Tibial nerve (tissue), 4 donors: ENCODE results near the gene ASIC4. TPM values are rescaled to one million over a fixed set of nuclear protein-coding genes. Genes with fewer than 3 reads are reported as not detected.

ENCODE experiments used
- DNase-seq, 2 donors: peaks; one replicate each; pipeline ENCODE4 v3.0.0-alpha.2; 2019; ENCODE audit warnings: low spot score in 2 of 2
- H3K27ac ChIP-seq, 4 donors: fragments of 200-600 bp; sonication (generic) in 3 of 4; one replicate each; pipeline ENCODE4 v1.5.1; 2017 to 2019; ENCODE audit warnings: mild to moderate bottlenecking in 1 of 4
- H3K27me3 ChIP-seq, 2 donors: fragments of 200-600 bp; sonication (generic) in 1 of 2; one replicate each; pipeline versions ENCODE4 v1.5.1 to v1.6.0; 2017 to 2019
- H3K36me3 ChIP-seq, 3 donors: fragments of 200-600 bp; sonication (generic); one replicate each; pipeline ENCODE4 v1.5.1; 2018 to 2019
- H3K4me1 ChIP-seq, 4 donors: fragments of 200-600 bp; sonication (generic) in 3 of 4; one replicate each; pipeline ENCODE4 v1.5.1; 2017 to 2019
- H3K4me3 ChIP-seq, 4 donors: fragments of 200-600 bp; sonication (generic) in 3 of 4; one replicate each; pipeline ENCODE4 v1.5.1; 2017 to 2019; ENCODE audit warnings: mild to moderate bottlenecking in 1 of 4, moderate library complexity in 1 of 4
- H3K9me3 ChIP-seq, 4 donors: fragments of 200-600 bp; sonication (generic) in 3 of 4; one replicate each; pipeline ENCODE4 v1.5.1; 2017 to 2019
- EP300 ChIP-seq, 2 donors: sonication (generic); formaldehyde crosslinking; IDR thresholded peaks; one replicate each; pipeline ENCODE4 v1.6.1; 2017; ENCODE audit warnings: antibody characterized with exemption in 2 of 2, mild to moderate bottlenecking in 1 of 2
- POLR2A ChIP-seq, 2 donors: fragments of 450-650 bp; IDR thresholded peaks; one replicate each; pipeline ENCODE4 v1.6.1; 2017; ENCODE audit warnings: antibody characterized with exemption in 2 of 2, mild to moderate bottlenecking in 2 of 2, moderate library complexity in 2 of 2
- WGBS, 2 donors: methylation state at CpG; one replicate each; pipeline ENCODE4 v1.1.5; 2018; 5-methylcytosine and 5-hydroxymethylcytosine counted together
- total RNA-seq, 4 donors: library from RNA; depleted of rRNA; stranded (reverse); fragments of >200 nt; gene quantifications; one replicate each; pipeline ENCODE4 v1.1.0, GENCODE V29; 2016
- TF ChIP-seq, protein P1 (sequence below), 5 experiments: fragments of 200-600 bp in 3 of 5; fragments of 450-650 bp in 2 of 5; sonication (generic) in 3 of 5; IDR thresholded peaks; one replicate each; pipeline ENCODE4 v1.5.1; 2016 to 2019; ENCODE audit warnings: antibody characterized with exemption in 5 of 5, mild to moderate bottlenecking in 3 of 5, moderate library complexity in 2 of 5

Gene ASIC4
- total RNA-seq, 4 donors from 2014 or later = 0.42 to 3.0 TPM; not detected in 2

- Histone ChIP-seq H3K4me1 (peaks cover 0 to 56% (median 12%) of the 10 kb centered on the region in 4 donors), H3K27ac (peak overlapping the region in 2 of 4 donors; percentile 2 to 39), H3K9me3 (no peaks in the 10 kb centered on the region), H3K4me3 (peak overlapping the region; percentile 2 to 41 (median 9)), H3K36me3 (peaks cover 0 to 29% (median 0%) of the 10 kb centered on the region in 3 donors), H3K27me3 (peaks cover 0 to 66% of the 10 kb centered on the region in 2 donors)
- WGBS, 2 donors = 2 to 4% methylated on average over 26 of the region's 26 CpGs
- TF ChIP-seq, protein P1, sequence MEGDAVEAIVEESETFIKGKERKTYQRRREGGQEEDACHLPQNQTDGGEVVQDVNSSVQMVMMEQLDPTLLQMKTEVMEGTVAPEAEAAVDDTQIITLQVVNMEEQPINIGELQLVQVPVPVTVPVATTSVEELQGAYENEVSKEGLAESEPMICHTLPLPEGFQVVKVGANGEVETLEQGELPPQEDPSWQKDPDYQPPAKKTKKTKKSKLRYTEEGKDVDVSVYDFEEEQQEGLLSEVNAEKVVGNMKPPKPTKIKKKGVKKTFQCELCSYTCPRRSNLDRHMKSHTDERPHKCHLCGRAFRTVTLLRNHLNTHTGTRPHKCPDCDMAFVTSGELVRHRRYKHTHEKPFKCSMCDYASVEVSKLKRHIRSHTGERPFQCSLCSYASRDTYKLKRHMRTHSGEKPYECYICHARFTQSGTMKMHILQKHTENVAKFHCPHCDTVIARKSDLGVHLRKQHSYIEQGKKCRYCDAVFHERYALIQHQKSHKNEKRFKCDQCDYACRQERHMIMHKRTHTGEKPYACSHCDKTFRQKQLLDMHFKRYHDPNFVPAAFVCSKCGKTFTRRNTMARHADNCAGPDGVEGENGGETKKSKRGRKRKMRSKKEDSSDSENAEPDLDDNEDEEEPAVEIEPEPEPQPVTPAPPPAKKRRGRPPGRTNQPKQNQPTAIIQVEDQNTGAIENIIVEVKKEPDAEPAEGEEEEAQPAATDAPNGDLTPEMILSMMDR (IDR thresholded peaks at IDR 0.05) = peak; percentile 63 to 70 (median 66)
- TF ChIP-seq POLR2A (IDR thresholded peaks at IDR 0.05) = no peak
- peak in 1 of 2 donors; percentile 37 for DNase-seq
Measured at GRCh38 chr2:219509780-219510511, 4.3 kb upstream of the ASIC4 start.

DNA sequence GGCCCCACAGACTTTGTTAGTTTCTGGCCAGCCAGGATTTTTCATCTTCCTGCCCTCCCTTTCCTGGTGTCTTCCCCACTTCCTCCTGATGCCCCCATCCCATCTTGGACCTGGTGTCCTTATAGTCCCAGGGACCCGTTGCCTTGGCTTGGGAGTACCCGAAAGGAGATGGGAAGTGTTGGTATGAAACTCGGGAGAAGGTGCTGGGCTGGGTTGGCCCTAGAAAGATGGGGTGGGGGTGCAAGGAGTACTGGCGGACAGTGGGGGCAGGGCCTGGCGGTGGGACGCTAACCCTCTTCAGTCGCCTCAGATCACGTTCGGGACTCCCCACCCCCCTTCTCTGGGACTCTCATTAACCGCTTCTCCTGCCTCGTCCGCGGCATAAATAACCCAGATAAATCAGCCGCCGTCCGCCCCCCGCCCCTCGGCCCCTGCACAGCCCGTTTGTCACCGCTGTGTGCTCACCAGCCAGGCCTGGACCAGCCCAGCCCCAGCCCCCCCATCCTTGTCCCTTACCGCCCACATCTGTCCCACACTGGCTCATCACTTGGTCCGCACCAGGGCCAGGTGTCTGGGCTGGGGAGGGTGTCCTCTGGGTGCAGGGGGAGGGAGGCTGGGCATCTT is 3.7 kb upstream of the ASIC4 start:
- 36 to 43% methylated on average over 22 of the region's 22 CpGs for WGBS, 2 donors
- DNase-seq = no peak
- H3K27ac ChIP-seq = peak overlapping the region in 2 of 4 donors; percentile 2 to 39
- no peak overlapping the region for H3K4me3 ChIP-seq
- H3K36me3 ChIP-seq = peaks cover 0 to 22% (median 0%) of the 10 kb centered on the region in 3 donors
- no peak for TF ChIP-seq EP300 (IDR thresholded peaks at IDR 0.05)
- TF ChIP-seq POLR2A (IDR thresholded peaks at IDR 0.05) = no peak
- TF ChIP-seq, protein P1 (IDR thresholded peaks at IDR 0.05) = no peak
- H3K4me1 ChIP-seq = peaks cover 0 to 56% (median 12%) of the 10 kb centered on the region in 4 donors
- no peaks in the 10 kb centered on the region for H3K9me3 ChIP-seq
- H3K27me3 ChIP-seq = peaks cover 0 to 71% of the 10 kb centered on the region in 2 donors

DNA sequence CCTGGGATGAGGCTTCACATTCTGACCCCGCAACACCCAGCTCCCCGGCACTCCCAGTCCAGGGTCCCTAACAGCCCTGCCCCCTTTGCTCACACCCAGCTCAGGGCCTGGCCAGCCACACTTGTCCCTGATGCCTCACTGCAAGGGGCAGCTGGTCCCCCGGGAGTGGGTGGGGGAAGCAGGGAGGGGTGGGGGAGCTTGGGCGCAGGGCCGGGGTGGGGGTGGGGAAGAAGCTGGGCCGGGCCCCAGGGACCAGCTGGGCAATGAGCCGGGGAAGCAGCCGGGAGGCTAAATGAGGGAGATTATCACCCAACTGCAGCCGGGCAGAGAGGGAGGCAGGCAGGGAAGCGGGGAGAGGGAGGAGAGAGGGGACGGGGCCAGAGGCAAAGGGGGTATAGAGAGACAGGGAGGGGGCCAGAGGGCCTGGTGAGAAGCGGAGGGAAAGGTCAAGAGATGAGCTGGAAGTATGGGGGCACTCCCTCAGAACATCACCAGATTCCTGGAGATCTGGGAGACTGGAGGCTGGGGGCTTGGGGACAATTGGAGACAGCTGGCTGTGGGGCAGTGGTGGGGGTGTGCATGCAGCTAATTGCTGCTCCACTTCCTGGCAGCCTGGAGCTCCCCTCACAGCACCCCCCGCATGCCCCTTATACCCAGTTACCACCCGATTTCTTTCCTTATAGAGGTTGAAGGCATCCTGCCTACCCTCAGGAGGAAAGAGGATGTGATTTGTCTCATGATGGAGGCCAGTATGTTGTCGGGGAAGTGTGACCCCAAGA is 2.5 kb upstream of the ASIC4 start:
- Histone ChIP-seq H3K4me3 (no peak overlapping the region), H3K36me3 (peaks cover 0 to 11% (median 0%) of the 10 kb centered on the region in 3 donors), H3K27ac (no peak overlapping the region), H3K4me1 (peaks cover 0 to 56% (median 12%) of the 10 kb centered on the region in 4 donors), H3K27me3 (peaks cover 0 to 79% of the 10 kb centered on the region in 2 donors), H3K9me3 (no peaks in the 10 kb centered on the region)
- 21 to 30% methylated on average over 15 of the region's 15 CpGs for WGBS, 2 donors
- DNase-seq = no peak
- TF ChIP-seq EP300 (IDR thresholded peaks at IDR 0.05) (no peak), POLR2A (IDR thresholded peaks at IDR 0.05) (no peak)
- TF ChIP-seq, protein P1 (IDR thresholded peaks at IDR 0.05) = no peak

DNA sequence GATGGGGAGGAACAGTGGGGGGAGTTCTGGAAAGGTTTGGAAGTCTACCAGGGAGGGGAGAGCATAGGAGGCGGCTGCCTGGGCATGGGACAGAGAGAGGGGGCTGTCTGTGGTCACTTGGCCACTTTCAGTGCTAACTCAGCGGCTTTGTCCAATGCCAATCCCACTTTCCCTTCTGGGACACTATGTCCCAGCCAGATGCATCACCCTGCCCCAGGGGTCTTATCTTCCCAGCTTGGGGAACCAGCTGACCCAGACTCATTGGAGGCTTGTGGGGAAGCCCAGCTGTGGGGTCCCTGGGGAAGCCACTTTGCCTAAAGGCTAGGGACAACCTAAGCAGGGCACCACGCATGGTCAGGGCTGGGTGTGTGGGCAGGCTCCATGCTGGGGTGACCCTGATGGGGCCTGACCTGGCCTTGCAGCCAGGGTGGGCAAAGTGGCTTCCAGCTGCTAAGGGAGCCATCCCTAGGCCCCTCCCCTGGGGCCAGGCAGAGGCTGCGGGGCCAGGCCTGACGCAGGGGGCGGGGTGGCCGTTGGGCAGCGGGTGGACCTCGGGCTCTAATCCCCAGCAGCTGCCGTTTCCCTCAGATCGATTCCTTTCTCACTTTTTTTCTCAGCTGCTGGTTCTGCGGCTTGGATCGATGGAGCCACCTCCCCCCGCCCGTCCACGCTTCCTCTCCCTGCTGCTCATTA is 1.6 kb upstream of the ASIC4 start:
- 26 to 28% methylated on average over 15 to 16 of the region's 16 CpGs for WGBS, 2 donors
- TF ChIP-seq, protein P1 (IDR thresholded peaks at IDR 0.05) = no peak
- TF ChIP-seq EP300 (IDR thresholded peaks at IDR 0.05) (no peak), POLR2A (IDR thresholded peaks at IDR 0.05) (no peak)
- no peak overlapping the region for H3K27ac ChIP-seq

More for the DNA sequence above, 1.6 kb upstream of the ASIC4 start:
- Histone ChIP-seq H3K4me1 (peaks cover 0 to 64% (median 12%) of the 10 kb centered on the region in 4 donors), H3K36me3 (peaks cover 0 to 2% (median 0%) of the 10 kb centered on the region in 3 donors), H3K4me3 (no peak overlapping the region), H3K9me3 (no peaks in the 10 kb centered on the region), H3K27me3 (peaks cover 0 to 82% of the 10 kb centered on the region in 2 donors)
- DNase-seq = no peak
